Measurements from ENCODE around the gene TAAR6. TPM values are rescaled to one million over a fixed set of nuclear protein-coding genes. Genes with fewer than 3 reads are reported as not detected.
A peak's percentile ranks its signal among the peaks of the same experiment; 100 is the strongest.
"Not testable (repeated sequence)": the region's sequence is repeated elsewhere in the genome, so short reads cannot be mapped to it uniquely, and the experiment has no call there.

The TAAR6 gene
- total and polyA plus RNA-seq, 7 experiments from 2014 or later, result not detected

DNA sequence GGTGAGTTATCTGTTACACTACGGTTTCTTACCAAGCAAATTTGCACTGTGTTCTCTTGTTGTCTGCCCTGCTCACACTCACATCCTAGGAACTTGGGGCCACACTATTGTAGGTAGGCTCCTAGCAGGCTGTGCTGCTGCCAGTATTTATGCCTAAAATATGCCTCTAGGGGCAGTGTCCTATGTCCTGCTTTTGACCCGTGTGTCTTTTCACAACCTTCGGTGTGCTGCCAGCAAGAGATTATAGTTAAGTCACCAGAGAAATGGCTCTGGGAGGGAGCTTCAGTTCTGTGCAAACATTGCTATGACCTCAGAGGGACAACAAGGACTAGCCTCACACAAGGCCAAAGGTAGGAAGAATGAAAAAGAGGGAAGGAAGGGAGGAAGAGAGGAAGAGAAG, 28.4 kb downstream of the TAAR6 start:
- ATAC-seq, result peak; percentile 34
- Histone ChIP-seq H3K27me3 (ENCODE audit: control insufficient read depth in 2 of 2, insufficient read depth in 2 of 2, low read length in 2 of 2) (peaks cover 0 to 3% of the 10 kb centered on the region in 2 donors), H3K36me3 (ENCODE audit: control insufficient read depth in 2 of 3, insufficient read depth in 3 of 3, low read length in 3 of 3) (no peaks in the 10 kb centered on the region), H3K9me3 (ENCODE audit: control insufficient read depth in 2 of 3, low read length in 3 of 3) (no peaks in the 10 kb centered on the region), H3K4me1 (ENCODE audit: control insufficient read depth in 2 of 2, insufficient read depth in 2 of 2, low read length in 2 of 2) (no peaks in the 10 kb centered on the region), H3K27ac (ENCODE audit: low read depth, low read length) (no peak overlapping the region), H3K4me3 (ENCODE audit: low read length) (no peak overlapping the region)
- no peak for DNase-seq
- Mint-ChIP-seq H3K9me3 (no peaks in the 10 kb centered on the region), H3K4me3 (no peak overlapping the region), H3K36me3 (no peaks in the 10 kb centered on the region), H3K4me1 (no peaks in the 10 kb centered on the region), H3K27me3 (peaks cover 16 to 29% (median 24%) of the 10 kb centered on the region in 5 donors), H3K27ac (no peak overlapping the region)
- POLR2A ChIA-PET, result no interaction called here
- intact Hi-C loops (cut with micrococcal nuclease), result no loop called here
- CTCF ChIA-PET, result no interaction called here

DNA sequence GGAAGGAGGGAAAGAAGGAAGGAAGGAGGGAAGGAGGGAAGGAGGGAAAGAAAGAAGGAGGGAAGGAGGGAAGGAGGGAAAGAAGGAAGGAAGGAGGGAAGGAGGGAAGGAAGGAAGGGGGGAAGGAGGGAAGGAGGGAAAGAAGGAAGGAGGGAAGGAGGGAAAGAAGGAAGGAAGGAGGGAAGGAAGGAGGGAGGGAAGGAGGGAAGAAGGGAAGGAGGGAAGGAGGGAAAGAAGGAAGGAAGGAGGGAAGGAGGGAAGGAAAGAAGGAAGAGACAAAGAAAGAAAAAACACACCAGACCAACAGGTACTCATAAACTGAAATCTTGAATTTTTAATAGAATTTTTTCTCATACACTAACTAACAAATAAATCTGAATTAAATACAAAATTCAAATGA, 30.8 kb downstream of the TAAR6 start:
- H3K4me1 Mint-ChIP-seq; H3K9me3 ChIP-seq (ENCODE audit: control insufficient read depth in 2 of 3, low read length in 3 of 3); H3K9me3 Mint-ChIP-seq; H3K4me3 ChIP-seq (ENCODE audit: low read length); DNase-seq; H3K27me3 ChIP-seq (ENCODE audit: control insufficient read depth in 2 of 2, insufficient read depth in 2 of 2, low read length in 2 of 2); H3K36me3 Mint-ChIP-seq; ATAC-seq; H3K27ac Mint-ChIP-seq; H3K27ac ChIP-seq (ENCODE audit: low read depth, low read length); H3K4me1 ChIP-seq (ENCODE audit: control insufficient read depth in 2 of 2, insufficient read depth in 2 of 2, low read length in 2 of 2); H3K4me3 Mint-ChIP-seq; POLR2A ChIA-PET; CTCF ChIA-PET; H3K36me3 ChIP-seq (ENCODE audit: control insufficient read depth in 2 of 3, insufficient read depth in 3 of 3, low read length in 3 of 3); intact Hi-C loops (cut with micrococcal nuclease): not testable (repeated sequence)
- peaks cover 10 to 35% (median 26%) of the 10 kb centered on the region in 5 donors for H3K27me3 Mint-ChIP-seq

DNA sequence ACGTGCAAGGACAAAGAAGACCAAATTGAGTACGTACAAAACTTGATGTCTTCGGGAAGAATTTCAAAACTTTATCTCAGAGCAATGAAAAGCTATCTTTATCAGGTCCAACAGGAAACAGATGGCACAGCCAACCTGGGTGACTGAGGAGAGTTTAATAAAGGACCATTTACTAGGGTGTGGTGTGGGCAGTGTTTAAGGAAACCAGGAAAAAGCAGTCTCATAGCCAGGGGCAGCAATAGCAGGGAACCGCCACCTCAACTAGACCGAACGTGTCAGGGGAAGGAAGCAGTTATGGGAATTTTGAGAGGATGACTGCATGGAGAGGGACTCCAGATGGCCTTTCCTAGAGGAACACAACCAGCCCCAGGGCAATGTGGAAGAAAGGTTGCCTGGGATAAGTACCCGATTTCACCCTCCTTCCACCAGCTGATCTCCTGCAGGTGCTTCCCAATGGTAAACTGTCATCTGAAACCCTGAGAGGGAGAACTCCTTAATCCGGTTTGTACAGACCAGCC, 34.6 kb downstream of the TAAR6 start:
- H3K4me3 ChIP-seq (ENCODE audit: low read length), result no peak overlapping the region
- no peaks in the 10 kb centered on the region for H3K4me1 ChIP-seq (ENCODE audit: control insufficient read depth in 2 of 2, insufficient read depth in 2 of 2, low read length in 2 of 2)
- DNase-seq, result no peak
- Mint-ChIP-seq H3K36me3 (no peaks in the 10 kb centered on the region), H3K27ac (no peak overlapping the region), H3K4me3 (no peak overlapping the region), H3K4me1 (no peaks in the 10 kb centered on the region), H3K9me3 (peaks cover 0 to 3% (median 0%) of the 10 kb centered on the region in 11 donors), H3K27me3 (peaks cover 6 to 32% (median 15%) of the 10 kb centered on the region in 5 donors)
- no peaks in the 10 kb centered on the region for H3K36me3 ChIP-seq (ENCODE audit: control insufficient read depth in 2 of 3, insufficient read depth in 3 of 3, low read length in 3 of 3)
- intact Hi-C loops (cut with micrococcal nuclease), result no loop called here
- peaks cover 0 to 3% of the 10 kb centered on the region in 2 donors for H3K27me3 ChIP-seq (ENCODE audit: control insufficient read depth in 2 of 2, insufficient read depth in 2 of 2, low read length in 2 of 2)
- no peaks in the 10 kb centered on the region for H3K9me3 ChIP-seq (ENCODE audit: control insufficient read depth in 2 of 3, low read length in 3 of 3)
- H3K27ac ChIP-seq (ENCODE audit: low read depth, low read length), result no peak overlapping the region
- ATAC-seq, result no peak
- CTCF ChIA-PET, result no interaction called here
- POLR2A ChIA-PET, result no interaction called here

DNA sequence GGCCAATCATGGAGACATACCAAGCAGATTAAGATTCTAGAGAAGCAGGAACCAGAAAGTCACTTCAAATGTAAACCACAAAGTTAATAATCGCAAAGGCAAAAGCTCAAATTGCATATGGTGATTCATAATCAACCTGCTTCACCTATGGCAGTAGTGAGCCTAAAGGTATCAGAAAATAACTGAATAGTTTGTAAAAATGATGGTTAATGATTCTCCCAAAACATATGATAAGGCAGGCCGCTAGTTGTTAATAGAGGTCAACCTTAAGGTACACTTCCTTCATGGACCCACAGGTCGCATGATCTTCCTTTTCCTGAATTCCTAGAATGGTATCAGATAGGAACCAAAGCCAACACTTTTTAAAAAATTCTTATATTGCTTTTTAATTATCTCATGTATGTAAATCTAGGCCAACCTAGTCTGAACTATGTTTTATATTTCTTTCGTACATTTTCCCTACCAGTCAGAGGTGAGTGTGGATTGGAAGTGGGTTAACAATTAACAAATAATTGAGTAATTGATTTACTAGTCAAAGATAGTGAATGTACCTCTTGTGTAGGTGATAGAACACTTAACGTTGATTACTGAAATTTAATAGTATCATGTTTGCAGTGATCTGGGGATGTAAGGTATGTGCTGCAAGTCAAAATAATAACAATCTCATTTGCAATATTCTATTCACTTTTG, 37.6 kb downstream of the TAAR6 start:
- no peaks in the 10 kb centered on the region for H3K4me1 Mint-ChIP-seq
- DNase-seq, result no peak
- no peak overlapping the region for H3K27ac ChIP-seq (ENCODE audit: low read depth, low read length)
- no peak overlapping the region for H3K4me3 Mint-ChIP-seq
- no peaks in the 10 kb centered on the region for H3K36me3 Mint-ChIP-seq
- H3K27me3 Mint-ChIP-seq, result peaks cover 0 to 25% (median 11%) of the 10 kb centered on the region in 5 donors
- H3K36me3 ChIP-seq (ENCODE audit: control insufficient read depth in 2 of 3, insufficient read depth in 3 of 3, low read length in 3 of 3), result no peaks in the 10 kb centered on the region
- no peak overlapping the region for H3K4me3 ChIP-seq (ENCODE audit: low read length)
- intact Hi-C loops (cut with micrococcal nuclease), result no loop called here
- H3K9me3 Mint-ChIP-seq, result peaks cover 0 to 3% (median 0%) of the 10 kb centered on the region in 11 donors
- ATAC-seq, result no peak
- no peaks in the 10 kb centered on the region for H3K27me3 ChIP-seq (ENCODE audit: control insufficient read depth in 2 of 2, insufficient read depth in 2 of 2, low read length in 2 of 2)
- no peak overlapping the region for H3K27ac Mint-ChIP-seq
- ChIA-PET CTCF (no interaction called here), POLR2A (no interaction called here)
- H3K9me3 ChIP-seq (ENCODE audit: control insufficient read depth in 2 of 3, low read length in 3 of 3), result no peaks in the 10 kb centered on the region
- peaks cover 0 to 1% of the 10 kb centered on the region in 2 donors for H3K4me1 ChIP-seq (ENCODE audit: control insufficient read depth in 2 of 2, insufficient read depth in 2 of 2, low read length in 2 of 2)

DNA sequence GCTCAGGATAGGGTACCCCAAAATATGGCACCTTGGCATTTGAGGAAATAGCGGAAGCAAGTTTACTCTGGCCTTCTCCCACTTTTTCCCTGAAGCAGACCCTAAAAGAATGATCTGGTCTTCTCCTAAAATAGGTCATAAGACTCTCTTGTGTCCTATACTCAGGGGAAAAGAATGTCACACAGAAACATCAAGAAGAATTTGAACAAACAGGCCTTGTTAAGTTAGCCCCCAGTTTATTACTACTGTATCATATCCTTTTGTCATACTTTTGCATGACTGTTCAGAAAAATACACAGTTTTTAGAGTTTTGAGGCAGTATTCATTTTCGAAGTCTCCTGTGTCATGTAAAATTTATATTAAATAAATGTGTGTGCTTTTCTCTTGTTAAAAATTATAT, 41.5 kb downstream of the TAAR6 start:
- Histone ChIP-seq H3K36me3 (ENCODE audit: control insufficient read depth in 2 of 3, insufficient read depth in 3 of 3, low read length in 3 of 3) (no peaks in the 10 kb centered on the region), H3K27ac (ENCODE audit: low read depth, low read length) (no peak overlapping the region), H3K9me3 (ENCODE audit: control insufficient read depth in 2 of 3, low read length in 3 of 3) (no peaks in the 10 kb centered on the region), H3K4me3 (ENCODE audit: low read length) (no peak overlapping the region), H3K27me3 (ENCODE audit: control insufficient read depth in 2 of 2, insufficient read depth in 2 of 2, low read length in 2 of 2) (no peaks in the 10 kb centered on the region), H3K4me1 (ENCODE audit: control insufficient read depth in 2 of 2, insufficient read depth in 2 of 2, low read length in 2 of 2) (peaks cover 0 to 8% of the 10 kb centered on the region in 2 donors)
- intact Hi-C loops (cut with micrococcal nuclease), result no loop called here
- ATAC-seq (no peak), DNase-seq (no peak)
- Mint-ChIP-seq H3K27ac (no peak overlapping the region), H3K36me3 (no peaks in the 10 kb centered on the region), H3K27me3 (peaks cover 0 to 17% (median 9%) of the 10 kb centered on the region in 5 donors), H3K4me3 (no peak overlapping the region), H3K9me3 (no peaks in the 10 kb centered on the region), H3K4me1 (no peaks in the 10 kb centered on the region)
- ChIA-PET POLR2A (no interaction called here), CTCF (no interaction called here)

DNA sequence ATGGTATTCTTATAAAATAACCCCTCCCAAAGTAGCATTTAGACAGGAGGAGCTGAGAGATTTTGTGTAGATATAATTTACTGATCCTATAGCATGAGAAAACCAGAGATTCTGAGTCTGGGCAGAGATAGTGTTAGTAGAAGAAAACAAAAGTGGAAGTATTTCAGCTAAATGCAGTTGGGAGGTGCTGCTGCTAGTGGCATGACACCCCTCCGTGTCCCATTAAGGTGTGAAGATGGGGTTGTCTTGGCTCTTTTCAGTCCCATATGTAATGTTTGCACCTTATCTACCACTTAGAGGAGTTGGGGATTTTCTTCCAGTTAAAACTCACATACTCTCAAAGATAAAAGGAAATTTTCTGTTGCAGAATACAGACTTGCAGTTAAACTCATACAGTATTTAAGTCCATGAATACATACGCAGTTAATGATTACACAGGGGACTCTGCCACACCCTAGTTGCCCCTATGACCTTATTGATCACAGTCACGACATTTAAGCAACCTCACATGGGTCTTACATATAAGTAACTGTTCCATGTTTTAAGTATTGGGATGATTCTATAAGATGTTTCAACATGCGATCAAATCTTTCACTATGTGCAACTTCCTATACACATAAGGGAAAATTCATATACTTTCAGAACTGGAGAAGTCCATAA, 42.5 kb downstream of the TAAR6 start:
- ATAC-seq (peak; percentile 49), DNase-seq (no peak)
- ChIA-PET POLR2A (no interaction called here), CTCF (no interaction called here)
- Histone ChIP-seq H3K27me3 (ENCODE audit: control insufficient read depth in 2 of 2, insufficient read depth in 2 of 2, low read length in 2 of 2) (no peaks in the 10 kb centered on the region), H3K36me3 (ENCODE audit: control insufficient read depth in 2 of 3, insufficient read depth in 3 of 3, low read length in 3 of 3) (no peaks in the 10 kb centered on the region), H3K9me3 (ENCODE audit: control insufficient read depth in 2 of 3, low read length in 3 of 3) (no peaks in the 10 kb centered on the region), H3K27ac (ENCODE audit: low read depth, low read length) (no peak overlapping the region), H3K4me1 (ENCODE audit: control insufficient read depth in 2 of 2, insufficient read depth in 2 of 2, low read length in 2 of 2) (peaks cover 0 to 8% of the 10 kb centered on the region in 2 donors), H3K4me3 (ENCODE audit: low read length) (no peak overlapping the region)
- intact Hi-C loops (cut with micrococcal nuclease), result no loop called here
- Mint-ChIP-seq H3K4me3 (no peak overlapping the region), H3K27ac (no peak overlapping the region), H3K9me3 (no peaks in the 10 kb centered on the region), H3K4me1 (no peaks in the 10 kb centered on the region), H3K27me3 (peaks cover 0 to 17% (median 11%) of the 10 kb centered on the region in 5 donors), H3K36me3 (no peaks in the 10 kb centered on the region)

DNA sequence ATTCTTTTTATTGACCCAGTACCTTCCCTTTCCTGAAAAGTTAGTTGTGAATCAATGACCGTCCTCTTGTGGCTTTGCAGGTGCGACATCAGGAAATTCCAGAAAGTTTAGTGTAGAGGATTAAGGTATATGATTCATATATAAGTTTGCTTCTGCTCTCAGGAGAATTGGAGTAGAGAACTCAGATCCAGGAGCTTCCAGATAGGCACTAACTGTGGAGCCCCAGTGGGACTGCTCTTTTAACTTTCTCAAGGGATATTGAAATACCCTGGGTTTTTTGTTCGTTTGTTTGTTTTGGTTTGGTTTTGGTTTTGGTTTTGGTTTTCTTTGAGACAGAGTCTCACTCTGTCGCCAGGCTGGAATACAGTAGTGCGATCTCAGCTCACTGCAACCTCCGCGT, 44.4 kb downstream of the TAAR6 start:
- Histone ChIP-seq H3K4me1 (ENCODE audit: control insufficient read depth in 2 of 2, insufficient read depth in 2 of 2, low read length in 2 of 2) (peaks cover 0 to 8% of the 10 kb centered on the region in 2 donors), H3K36me3 (ENCODE audit: control insufficient read depth in 2 of 3, insufficient read depth in 3 of 3, low read length in 3 of 3) (no peaks in the 10 kb centered on the region), H3K9me3 (ENCODE audit: control insufficient read depth in 2 of 3, low read length in 3 of 3) (no peaks in the 10 kb centered on the region), H3K27me3 (ENCODE audit: control insufficient read depth in 2 of 2, insufficient read depth in 2 of 2, low read length in 2 of 2) (no peaks in the 10 kb centered on the region), H3K4me3 (ENCODE audit: low read length) (no peak overlapping the region), H3K27ac (ENCODE audit: low read depth, low read length) (no peak overlapping the region)
- H3K27me3 Mint-ChIP-seq, result peaks cover 3 to 20% (median 13%) of the 10 kb centered on the region in 5 donors
- no peaks in the 10 kb centered on the region for H3K36me3 Mint-ChIP-seq
- intact Hi-C loops (cut with micrococcal nuclease), result no loop called here
- DNase-seq (no peak), ATAC-seq (no peak)
- H3K27ac Mint-ChIP-seq, result no peak overlapping the region
- H3K4me3 Mint-ChIP-seq, result peak overlapping the region in 7 of 10 donors; percentile 5 to 69 (median 45)
- H3K4me1 Mint-ChIP-seq, result no peaks in the 10 kb centered on the region
- CTCF ChIA-PET, result no interaction called here
- no peaks in the 10 kb centered on the region for H3K9me3 Mint-ChIP-seq
- POLR2A ChIA-PET, result no interaction called here

Measured in naive thymus-derived CD4-positive, alpha-beta T cell (primary cell).